Activated naive CD8-positive, alpha-beta T cell treated with anti-CD3 and anti-CD28 coated beads for 36 hours (primary cell): Measurements from ENCODE around the gene LYVE1. TPM values are rescaled to one million over a fixed set of nuclear protein-coding genes. Genes with fewer than 3 reads are reported as not detected.

ENCODE experiments used
- DNase-seq: peaks from one replicate; pipeline ENCODE4 v3.0.0; 2021
- H3K27ac Mint-ChIP-seq: one replicate; pipeline ENCODE4 v1.8.0; 2022; ENCODE audit warnings: mild to moderate bottlenecking, moderate library complexity, mixed read lengths
- H3K27me3 Mint-ChIP-seq: one replicate; pipeline ENCODE4 v1.8.0; 2022; ENCODE audit warnings: mild to moderate bottlenecking, mixed read lengths
- H3K36me3 Mint-ChIP-seq: one replicate; pipeline ENCODE4 v1.8.0; 2021; ENCODE audit warnings: mild to moderate bottlenecking, mixed read lengths
- H3K4me1 Mint-ChIP-seq: one replicate; pipeline ENCODE4 v1.8.0; 2021; ENCODE audit warnings: mixed read lengths
- H3K4me3 Mint-ChIP-seq: one replicate; pipeline ENCODE4 v1.8.0; 2022; ENCODE audit warnings: mild to moderate bottlenecking, moderate library complexity, mixed read lengths
- H3K9me3 Mint-ChIP-seq: one replicate; pipeline ENCODE4 v1.8.0; 2022; ENCODE audit warnings: mixed read lengths
- total RNA-seq, 2 experiments: library from RNA; stranded (reverse); gene quantifications; one replicate each; pipeline ENCODE4 v1.2.3, GENCODE V29; 2021

The LYVE1 gene
- total RNA-seq, 2 experiments from 2014 or later = not detected

GRCh38 chr11:10579700-10580099, 11.2 kb upstream of the LYVE1 start:
- no peak for DNase-seq
- Mint-ChIP-seq H3K9me3 (no peaks in the 10 kb centered on the region), H3K27ac (no peak overlapping the region), H3K4me3 (no peak overlapping the region), H3K27me3 (peaks cover 7% of the 10 kb centered on the region), H3K36me3 (no peaks in the 10 kb centered on the region), H3K4me1 (no peaks in the 10 kb centered on the region)

- Mint-ChIP-seq H3K27me3 (no peaks in the 10 kb centered on the region), H3K36me3 (no peaks in the 10 kb centered on the region), H3K9me3 (no peaks in the 10 kb centered on the region), H3K4me3 (no peak overlapping the region), H3K4me1 (no peaks in the 10 kb centered on the region), H3K27ac (no peak overlapping the region)
- no peak for DNase-seq
These were observed 7.6 kb upstream of the LYVE1 start for GRCh38 chr11:10576035-10576398.

GRCh38 chr11:10575346-10576034, 7.0 kb upstream of the LYVE1 start:
- no peak overlapping the region for H3K4me3 Mint-ChIP-seq
- no peak overlapping the region for H3K27ac Mint-ChIP-seq
- no peaks in the 10 kb centered on the region for H3K27me3 Mint-ChIP-seq
- no peaks in the 10 kb centered on the region for H3K9me3 Mint-ChIP-seq
- H3K4me1 Mint-ChIP-seq = no peaks in the 10 kb centered on the region
- DNase-seq = no peak
- H3K36me3 Mint-ChIP-seq = no peaks in the 10 kb centered on the region

GRCh38 chr11:10573556-10573955, 5.1 kb upstream of the LYVE1 start:
- DNase-seq = no peak
- Mint-ChIP-seq H3K4me1 (no peaks in the 10 kb centered on the region), H3K36me3 (no peaks in the 10 kb centered on the region), H3K27me3 (no peaks in the 10 kb centered on the region), H3K4me3 (no peak overlapping the region), H3K27ac (no peak overlapping the region), H3K9me3 (no peaks in the 10 kb centered on the region)

DNA sequence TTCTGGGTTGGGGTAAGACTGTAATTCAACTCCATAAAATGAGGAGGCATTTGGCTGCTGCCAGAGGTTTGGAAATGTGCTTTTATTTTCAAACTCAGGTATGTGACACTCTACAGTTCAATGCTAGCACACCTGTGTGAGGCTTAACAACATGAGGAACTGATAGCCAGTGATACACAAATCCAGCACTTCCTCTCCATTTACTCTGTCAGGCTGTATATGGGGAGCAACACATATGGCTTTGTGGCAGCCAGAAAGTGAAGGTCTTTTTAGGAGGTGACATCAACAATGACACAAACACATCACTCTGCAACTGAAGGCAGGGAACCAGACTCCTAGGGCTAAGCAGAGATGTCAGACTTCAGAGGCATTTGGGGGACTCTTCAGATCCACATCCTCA, 4.6 kb upstream of the LYVE1 start:
- H3K36me3 Mint-ChIP-seq = no peaks in the 10 kb centered on the region
- no peaks in the 10 kb centered on the region for H3K27me3 Mint-ChIP-seq

GRCh38 chr11:10572533-10572932, 4.1 kb upstream of the LYVE1 start:
- Mint-ChIP-seq H3K27ac (no peak overlapping the region), H3K36me3 (no peaks in the 10 kb centered on the region), H3K4me1 (no peaks in the 10 kb centered on the region), H3K4me3 (no peak overlapping the region), H3K27me3 (no peaks in the 10 kb centered on the region), H3K9me3 (no peaks in the 10 kb centered on the region)
- no peak for DNase-seq

More for the DNA sequence above, 4.6 kb upstream of the LYVE1 start:
- no peak overlapping the region for H3K4me3 Mint-ChIP-seq
- no peak for DNase-seq
- H3K4me1 Mint-ChIP-seq = no peaks in the 10 kb centered on the region
- no peaks in the 10 kb centered on the region for H3K9me3 Mint-ChIP-seq
- H3K27ac Mint-ChIP-seq = no peak overlapping the region

GRCh38 chr11:10567446-10567845, 1.0 kb downstream of the LYVE1 start:
- Mint-ChIP-seq H3K27me3 (peaks cover 3% of the 10 kb centered on the region), H3K36me3 (no peaks in the 10 kb centered on the region), H3K27ac (no peak overlapping the region), H3K9me3 (no peaks in the 10 kb centered on the region), H3K4me1 (no peaks in the 10 kb centered on the region), H3K4me3 (no peak overlapping the region)
- DNase-seq = no peak

GRCh38 chr11:10566257-10566957, 2.1 kb downstream of the LYVE1 start:
- H3K4me3 Mint-ChIP-seq = no peak overlapping the region
- H3K36me3 Mint-ChIP-seq = no peaks in the 10 kb centered on the region
- no peak overlapping the region for H3K27ac Mint-ChIP-seq
- DNase-seq = no peak
- peaks cover 3% of the 10 kb centered on the region for H3K27me3 Mint-ChIP-seq
- H3K4me1 Mint-ChIP-seq = no peaks in the 10 kb centered on the region
- no peaks in the 10 kb centered on the region for H3K9me3 Mint-ChIP-seq

- H3K4me1 Mint-ChIP-seq = no peaks in the 10 kb centered on the region
- H3K27ac Mint-ChIP-seq = no peak overlapping the region
- H3K4me3 Mint-ChIP-seq = no peak overlapping the region
- no peaks in the 10 kb centered on the region for H3K9me3 Mint-ChIP-seq
- peaks cover 3% of the 10 kb centered on the region for H3K27me3 Mint-ChIP-seq
- DNase-seq = no peak
- no peaks in the 10 kb centered on the region for H3K36me3 Mint-ChIP-seq
These were observed 3.0 kb downstream of the LYVE1 start for GRCh38 chr11:10565493-10565892.

DNA sequence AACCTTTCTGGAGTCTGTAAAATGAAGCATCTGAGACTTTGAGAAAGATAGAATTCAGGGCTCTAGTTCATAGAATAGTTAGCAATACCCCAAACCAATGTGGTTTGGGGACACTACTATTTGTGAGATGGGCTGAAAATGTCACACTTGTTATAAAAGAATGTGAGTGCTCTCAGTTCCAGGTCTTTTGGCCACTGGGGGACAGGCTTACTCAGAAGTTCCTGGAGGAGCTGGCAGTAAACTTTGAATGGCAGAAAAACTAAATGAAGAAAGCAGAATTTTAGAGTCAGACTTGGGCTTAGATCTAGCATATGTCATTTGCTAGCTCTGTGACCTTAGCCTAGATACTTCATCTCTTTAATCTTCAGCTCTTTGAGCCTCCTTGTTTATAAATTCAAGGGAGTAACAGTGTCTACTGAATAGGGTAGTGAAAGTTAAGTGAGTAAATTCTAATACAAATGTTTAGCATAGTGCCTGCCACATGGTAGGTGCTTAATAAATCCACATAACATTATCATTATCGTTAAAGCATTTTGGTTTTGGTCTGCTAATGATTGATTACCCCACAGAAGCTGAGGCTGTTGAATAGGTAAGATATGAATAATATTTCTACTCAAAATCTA, 3.7 kb downstream of the LYVE1 start:
- Mint-ChIP-seq H3K27ac (no peak overlapping the region), H3K27me3 (peaks cover 3% of the 10 kb centered on the region), H3K36me3 (no peaks in the 10 kb centered on the region), H3K4me3 (no peak overlapping the region), H3K4me1 (no peaks in the 10 kb centered on the region), H3K9me3 (no peaks in the 10 kb centered on the region)
- DNase-seq = no peak

DNA sequence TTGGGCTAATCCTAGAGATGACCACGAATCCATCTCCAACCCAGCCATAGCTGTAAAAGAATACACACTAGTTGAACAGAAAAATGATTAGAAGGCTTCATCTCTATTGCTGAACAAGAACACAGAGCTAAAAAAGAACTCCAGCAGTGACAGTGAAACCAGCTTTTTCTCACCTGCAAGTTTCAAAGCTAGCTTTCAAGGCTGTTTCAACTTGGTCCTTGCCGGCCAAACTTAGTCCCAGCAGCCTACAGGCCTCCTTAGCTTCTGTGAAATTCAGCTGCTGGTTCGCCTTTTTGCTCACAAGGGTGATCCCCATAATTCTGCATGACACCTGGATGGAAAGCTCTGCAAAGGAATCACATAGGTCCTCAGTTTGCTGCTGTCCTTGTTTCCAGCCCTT, 4.4 kb downstream of the LYVE1 start:
- Mint-ChIP-seq H3K4me3 (no peak overlapping the region), H3K9me3 (no peaks in the 10 kb centered on the region)
- no peak for DNase-seq

GRCh38 chr11:10561947-10562346, 6.5 kb downstream of the LYVE1 start:
- Mint-ChIP-seq H3K36me3 (no peaks in the 10 kb centered on the region), H3K9me3 (no peaks in the 10 kb centered on the region), H3K27ac (no peak overlapping the region), H3K27me3 (peaks cover 8% of the 10 kb centered on the region), H3K4me3 (no peak overlapping the region), H3K4me1 (no peaks in the 10 kb centered on the region)
- DNase-seq = no peak

More for the DNA sequence above, 4.4 kb downstream of the LYVE1 start:
- Mint-ChIP-seq H3K27ac (no peak overlapping the region), H3K27me3 (peaks cover 3% of the 10 kb centered on the region), H3K36me3 (no peaks in the 10 kb centered on the region), H3K4me1 (no peaks in the 10 kb centered on the region)

DNA sequence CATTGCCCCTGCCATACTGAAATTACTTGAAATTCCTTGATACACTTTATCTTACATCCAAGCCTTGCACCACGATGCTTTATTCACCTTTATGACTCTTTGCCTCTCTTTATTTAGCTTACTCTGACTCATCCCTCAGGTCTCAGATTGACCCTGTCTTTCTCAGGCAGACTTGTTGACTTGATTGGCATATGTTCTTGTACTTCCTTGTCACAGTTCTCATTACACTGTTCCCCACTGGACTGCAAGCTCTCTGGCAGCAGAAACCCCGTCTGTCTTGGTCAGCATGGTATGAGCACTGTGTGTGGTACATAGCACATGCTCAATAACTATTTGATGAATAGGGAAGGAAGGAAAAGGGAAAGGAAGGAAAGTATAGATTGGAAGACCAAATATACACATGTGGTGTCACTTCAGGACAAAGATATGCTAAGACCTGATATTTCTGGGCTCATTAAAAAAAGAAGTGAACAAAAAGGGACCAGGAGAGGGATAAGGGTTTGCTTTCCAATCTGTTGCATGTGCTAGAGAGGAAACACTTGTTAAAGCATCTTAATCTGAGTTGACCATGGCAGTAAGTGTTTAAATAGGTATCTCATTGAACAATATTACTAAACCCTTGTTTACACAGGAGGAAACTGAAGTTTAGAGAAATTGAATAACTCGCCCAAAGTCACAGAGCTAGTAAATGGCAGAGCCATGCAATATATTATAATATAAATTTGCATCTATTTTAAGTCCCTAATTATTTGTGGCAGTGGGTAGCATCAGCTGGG, 7.2 kb downstream of the LYVE1 start:
- H3K9me3 Mint-ChIP-seq = no peaks in the 10 kb centered on the region
- no peaks in the 10 kb centered on the region for H3K36me3 Mint-ChIP-seq
- H3K4me1 Mint-ChIP-seq = no peaks in the 10 kb centered on the region
- no peak overlapping the region for H3K27ac Mint-ChIP-seq
- H3K27me3 Mint-ChIP-seq = peaks cover 12% of the 10 kb centered on the region
- no peak overlapping the region for H3K4me3 Mint-ChIP-seq
- no peak for DNase-seq

GRCh38 chr11:10558288-10558687, 10.2 kb downstream of the LYVE1 start:
- Mint-ChIP-seq H3K4me1 (no peaks in the 10 kb centered on the region), H3K27ac (no peak overlapping the region), H3K4me3 (no peak overlapping the region), H3K9me3 (no peaks in the 10 kb centered on the region), H3K36me3 (no peaks in the 10 kb centered on the region), H3K27me3 (peaks cover 9% of the 10 kb centered on the region)
- DNase-seq = no peak

GRCh38 chr11:10556590-10556989, 11.9 kb downstream of the LYVE1 start:
- Mint-ChIP-seq H3K9me3 (peaks cover 4% of the 10 kb centered on the region), H3K4me3 (no peak overlapping the region), H3K4me1 (no peaks in the 10 kb centered on the region)

More at GRCh38 chr11:10556590-10556989, 11.9 kb downstream of the LYVE1 start:
- H3K27me3 Mint-ChIP-seq = peaks cover 9% of the 10 kb centered on the region
- no peak overlapping the region for H3K27ac Mint-ChIP-seq
- no peak for DNase-seq
- H3K36me3 Mint-ChIP-seq = no peaks in the 10 kb centered on the region
